GM19193 (cell line): ENCODE results near the gene REEP1.

Experiments
- POLR2A ChIP-seq: IDR thresholded peaks from 4 replicates; pipeline ENCODE4 v1.6.1; 2011; ENCODE audit not compliant: insufficient read depth, insufficient read length; ENCODE audit errors: extremely low read depth

The REEP1 gene

GRCh38 chr2:86358957-86359356 is 21.5 kb upstream of the REEP1 start:
- TF ChIP-seq POLR2A, result no peak

GRCh38 chr2:86357392-86357963 is 20.1 kb upstream of the REEP1 start:
- no peak for TF ChIP-seq POLR2A

- TF ChIP-seq POLR2A, result no peak
Observed at GRCh38 chr2:86352727-86353221, 15.3 kb upstream of the REEP1 start.

GRCh38 chr2:86352137-86352726 is 14.8 kb upstream of the REEP1 start:
- no peak for TF ChIP-seq POLR2A

- TF ChIP-seq POLR2A, result no peak
Observed at GRCh38 chr2:86350751-86351150, 13.3 kb upstream of the REEP1 start.

- TF ChIP-seq POLR2A, result no peak
Observed at GRCh38 chr2:86347401-86347800, 10.0 kb upstream of the REEP1 start.

GRCh38 chr2:86344404-86344803 is 7.0 kb upstream of the REEP1 start:
- no peak for TF ChIP-seq POLR2A

GRCh38 chr2:86342488-86342887 is 5.1 kb upstream of the REEP1 start:
- no peak for TF ChIP-seq POLR2A

GRCh38 chr2:86341470-86341869 is 4.0 kb upstream of the REEP1 start:
- TF ChIP-seq POLR2A, result no peak

GRCh38 chr2:86338778-86339295 is 1.4 kb upstream of the REEP1 start:
- TF ChIP-seq POLR2A, result no peak

GRCh38 chr2:86336675-86337243 is 667 bp downstream of the REEP1 start:
- no peak for TF ChIP-seq POLR2A

GRCh38 chr2:86335865-86336674 is 1.4 kb downstream of the REEP1 start:
- no peak for TF ChIP-seq POLR2A

GRCh38 chr2:86333378-86333777 is 4.0 kb downstream of the REEP1 start:
- TF ChIP-seq POLR2A, result no peak

GRCh38 chr2:86332654-86333053 is 4.8 kb downstream of the REEP1 start:
- no peak for TF ChIP-seq POLR2A

- TF ChIP-seq POLR2A, result no peak
Observed at GRCh38 chr2:86331384-86331783, 6.0 kb downstream of the REEP1 start.
